GM12873 (cell line): Measurements from ENCODE around the gene ABCA12.

Source experiments
- TF ChIP-seq, protein P1 (sequence below): IDR thresholded peaks from 2 replicates; pipeline ENCODE4 v1.5.1; 2012; ENCODE audit warnings: low read depth, mild to moderate bottlenecking, moderate library complexity, low read length, control low read depth; ENCODE audit not compliant: insufficient read depth; ENCODE audit errors: missing control alignments

The ABCA12 gene

DNA sequence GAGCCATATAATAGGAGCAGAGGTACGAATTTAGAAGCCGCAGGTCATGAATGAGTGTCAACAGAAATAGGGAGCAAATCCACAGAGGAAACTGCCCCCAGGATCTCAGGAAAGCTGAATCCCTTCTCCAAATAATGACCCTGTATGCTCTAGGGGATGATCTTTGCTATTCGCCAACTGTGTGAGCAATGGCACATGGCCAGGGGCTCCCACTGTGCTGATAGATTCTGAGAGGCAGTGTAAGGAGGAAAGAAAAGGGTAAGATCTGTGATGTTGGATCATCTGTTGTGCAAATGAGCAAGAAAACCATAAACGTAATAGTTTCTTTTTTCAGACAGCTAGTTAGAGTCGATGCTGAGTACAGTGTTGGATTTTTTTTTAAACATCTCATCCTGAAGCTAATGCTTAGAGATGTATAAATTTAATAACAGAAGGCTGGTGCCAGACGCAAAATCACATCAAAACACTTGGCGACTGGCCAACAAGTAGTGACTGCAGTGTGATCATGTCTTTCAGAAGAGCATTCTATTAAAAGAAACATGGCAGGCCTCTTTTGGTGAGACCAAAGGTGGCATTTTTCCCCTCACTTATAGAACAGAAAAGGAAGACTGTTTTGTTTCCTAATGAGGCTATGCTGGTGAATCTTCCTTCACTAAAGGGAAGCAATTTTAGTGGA is 77.4 kb downstream of the ABCA12 start:
- TF ChIP-seq, protein P1, sequence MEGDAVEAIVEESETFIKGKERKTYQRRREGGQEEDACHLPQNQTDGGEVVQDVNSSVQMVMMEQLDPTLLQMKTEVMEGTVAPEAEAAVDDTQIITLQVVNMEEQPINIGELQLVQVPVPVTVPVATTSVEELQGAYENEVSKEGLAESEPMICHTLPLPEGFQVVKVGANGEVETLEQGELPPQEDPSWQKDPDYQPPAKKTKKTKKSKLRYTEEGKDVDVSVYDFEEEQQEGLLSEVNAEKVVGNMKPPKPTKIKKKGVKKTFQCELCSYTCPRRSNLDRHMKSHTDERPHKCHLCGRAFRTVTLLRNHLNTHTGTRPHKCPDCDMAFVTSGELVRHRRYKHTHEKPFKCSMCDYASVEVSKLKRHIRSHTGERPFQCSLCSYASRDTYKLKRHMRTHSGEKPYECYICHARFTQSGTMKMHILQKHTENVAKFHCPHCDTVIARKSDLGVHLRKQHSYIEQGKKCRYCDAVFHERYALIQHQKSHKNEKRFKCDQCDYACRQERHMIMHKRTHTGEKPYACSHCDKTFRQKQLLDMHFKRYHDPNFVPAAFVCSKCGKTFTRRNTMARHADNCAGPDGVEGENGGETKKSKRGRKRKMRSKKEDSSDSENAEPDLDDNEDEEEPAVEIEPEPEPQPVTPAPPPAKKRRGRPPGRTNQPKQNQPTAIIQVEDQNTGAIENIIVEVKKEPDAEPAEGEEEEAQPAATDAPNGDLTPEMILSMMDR: no peak

DNA sequence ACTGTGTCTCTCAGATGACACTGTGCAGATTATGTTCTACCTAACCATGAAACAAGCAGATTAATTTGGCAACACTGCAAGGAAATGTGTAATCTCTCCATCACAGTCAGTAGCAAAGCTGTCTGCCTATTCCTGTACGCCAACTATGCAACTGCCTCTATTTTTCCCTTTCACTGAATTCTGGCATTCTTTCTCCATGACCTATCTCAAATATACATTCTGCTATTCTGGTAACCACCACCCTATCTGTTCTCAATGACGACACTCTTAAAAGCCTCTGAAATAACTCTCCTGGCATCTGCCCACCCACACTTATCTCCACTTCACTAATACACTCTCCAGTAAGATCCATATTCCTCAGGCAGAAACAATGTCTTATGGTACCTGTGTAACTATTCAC is 78.7 kb downstream of the ABCA12 start:
- TF ChIP-seq, protein P1: no peak

DNA sequence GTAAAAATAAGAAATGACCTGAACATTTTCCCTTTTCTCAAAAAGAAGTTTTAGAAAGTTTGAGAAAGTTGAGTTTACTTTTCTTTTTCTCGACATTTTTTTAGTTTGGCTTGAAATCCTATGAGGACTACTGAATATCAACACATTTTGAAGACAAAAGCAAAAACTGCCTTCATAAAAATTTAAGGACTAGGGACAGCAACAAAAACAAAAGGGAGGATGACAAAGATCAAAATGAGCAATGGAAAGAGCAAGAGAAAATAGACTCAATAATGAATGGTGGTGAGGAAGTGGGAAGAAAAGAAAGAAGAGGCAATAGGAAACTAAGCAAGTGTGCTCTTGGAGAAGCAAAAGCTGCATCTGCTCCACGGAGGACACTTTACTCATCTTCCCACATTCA is 82.5 kb downstream of the ABCA12 start:
- TF ChIP-seq, protein P1: no peak

DNA sequence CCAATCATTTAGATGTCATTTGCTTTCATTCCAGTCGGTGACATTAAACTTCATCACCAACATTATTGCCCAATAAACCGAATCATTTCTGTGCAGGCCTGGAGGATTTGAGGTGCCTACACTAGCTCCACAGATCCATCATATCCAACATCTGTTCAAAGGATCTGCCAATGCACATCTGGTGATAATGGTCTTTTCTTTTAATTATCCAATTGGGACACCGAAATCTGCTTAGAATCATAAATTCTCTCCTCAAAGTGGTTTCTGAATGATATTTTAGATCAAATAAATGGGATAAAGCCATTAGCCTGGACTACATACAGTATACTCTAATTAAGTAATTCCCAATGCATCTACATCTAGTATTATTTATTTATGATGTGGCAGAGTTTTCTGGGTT is 85.6 kb downstream of the ABCA12 start:
- TF ChIP-seq, protein P1: no peak

DNA sequence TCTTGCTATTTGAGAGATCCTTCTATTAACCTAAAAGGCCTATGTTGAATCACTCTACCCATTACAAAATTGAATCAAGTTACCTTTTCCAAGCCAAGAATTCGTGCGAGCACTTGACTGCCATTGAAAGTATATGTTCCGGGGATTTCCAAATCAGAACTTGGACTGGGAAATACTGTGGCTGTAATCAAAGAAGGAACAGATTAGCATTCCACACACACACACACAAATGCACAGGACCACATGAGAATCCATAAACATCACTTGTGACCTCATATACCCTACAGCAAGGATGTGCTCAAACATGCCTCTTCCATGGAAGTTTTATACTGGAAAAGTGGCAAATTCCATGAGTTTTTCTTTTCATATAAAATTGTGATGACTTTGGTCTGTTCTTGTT is 86.0 kb downstream of the ABCA12 start:
- TF ChIP-seq, protein P1: no peak

DNA sequence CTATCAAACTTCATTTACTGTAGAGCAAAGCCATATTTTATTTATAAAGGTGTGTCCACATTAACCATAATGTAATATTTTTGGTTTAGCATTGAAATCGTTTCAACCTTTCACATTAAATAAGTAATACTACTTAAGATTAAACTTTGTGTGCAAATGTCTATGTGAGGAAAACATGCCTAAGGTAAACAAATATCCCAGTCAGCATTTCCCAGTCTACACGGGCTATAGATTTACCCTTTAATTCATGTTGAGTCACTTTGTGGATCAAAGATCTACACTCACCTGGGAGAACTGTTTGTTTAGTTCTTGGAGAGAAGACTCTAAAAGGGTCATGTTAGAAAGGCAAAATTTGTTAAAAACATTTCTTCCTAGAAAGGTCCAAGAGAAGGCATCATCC is 89.1 kb downstream of the ABCA12 start:
- TF ChIP-seq, protein P1: no peak

DNA sequence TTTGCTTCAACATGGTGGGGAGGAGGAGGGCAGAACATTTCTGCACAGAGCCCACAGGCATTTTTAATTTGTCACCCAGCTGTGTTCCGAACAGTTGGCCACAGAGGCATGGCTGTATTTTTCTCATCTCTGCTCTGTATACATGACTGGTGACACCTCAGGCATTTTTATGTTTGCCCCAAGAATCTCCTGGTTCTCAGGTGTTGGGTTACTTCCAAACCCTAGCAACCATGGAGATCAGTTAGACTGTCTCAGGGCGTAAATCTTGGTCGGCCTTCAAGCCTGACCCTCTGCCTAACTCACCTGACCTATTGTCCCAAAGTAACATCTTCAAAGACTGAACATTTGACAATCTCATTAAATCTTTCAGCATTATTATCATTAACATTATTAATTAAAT is 100.0 kb downstream of the ABCA12 start:
- TF ChIP-seq, protein P1: no peak
